IMR-90 (cell line): ENCODE results near the gene HSD3B1. TPM values are rescaled to one million over a fixed set of nuclear protein-coding genes. Genes with fewer than 3 reads are reported as not detected.

ENCODE experiments used
- ATAC-seq: fragments of 200-7000 bp; cut with Tn5 transposase; 2 replicates; pipeline ENCODE4 v1.9.1; 2020; ENCODE audit warnings: low read depth, mild to moderate bottlenecking, moderate library complexity
- Bru-seq: library from RNA; stranded (reverse); fragments of 400-500 nt; gene quantifications from one replicate; lab custom pipeline; 2021; lab: Mats Ljungman, UMichigan
- BruChase-seq, 2 experiments: library from RNA; stranded (reverse); fragments of 400-500 nt; gene quantifications; one replicate each; lab custom pipeline; 2021; lab: Mats Ljungman, UMichigan
- BruUV-seq: library from RNA; stranded (reverse); fragments of 400-500 nt; replicated peaks from 2 replicates; lab custom pipeline; 2021; lab: Mats Ljungman, UMichigan
- CTCF ChIA-PET: fragments of 300-600 bp; formaldehyde crosslinking; extraction: SDS; loops from one replicate; lab custom pipeline; 2021; ENCODE audit warnings: antibody characterized with exemption; lab: Yijun Ruan, JAX
- POLR2A ChIA-PET: fragments of 300-600 bp; sonication (Branson Sonifier 250); formaldehyde crosslinking; loops from one replicate; lab custom pipeline; 2022; ENCODE audit warnings: antibody characterized with exemption; ENCODE audit not compliant: unreplicated experiment; lab: Charles Lee
- DNase-seq: peaks from one replicate; pipeline ENCODE4 v3.0.0; 2013
- H2AFZ ChIP-seq: replicated peaks from 2 replicates; pipeline ENCODE3; 2013; ENCODE audit warnings: low read length, mild to moderate bottlenecking; ENCODE audit not compliant: poor library complexity
- H2AK5ac ChIP-seq: 2 replicates; pipeline ENCODE4 v1.6.1; 2013; ENCODE audit warnings: low read depth, low read length, inconsistent platforms
- H2AK9ac ChIP-seq: replicated peaks from 2 replicates; pipeline ENCODE3; 2013; ENCODE audit warnings: mild to moderate bottlenecking, low read depth, low read length, moderate library complexity; ENCODE audit not compliant: poor library complexity
- H2BK120ac ChIP-seq: 2 replicates; pipeline ENCODE4 v1.6.1; 2013; ENCODE audit warnings: low read depth, low read length, inconsistent platforms
- H2BK15ac ChIP-seq: 3 replicates; pipeline ENCODE4 v1.6.1; 2013; ENCODE audit warnings: low read depth, low read length, inconsistent platforms
- H2BK20ac ChIP-seq: 2 replicates; pipeline ENCODE4 v1.6.1; 2013; ENCODE audit warnings: low read depth, mild to moderate bottlenecking, inconsistent platforms, low read length, moderate library complexity
- H2BK5ac ChIP-seq: 2 replicates; pipeline ENCODE4 v1.6.1; 2013; ENCODE audit warnings: mild to moderate bottlenecking, low read depth, low read length, inconsistent platforms; ENCODE audit not compliant: poor library complexity, severe bottlenecking
- H3K14ac ChIP-seq: replicated peaks from 2 replicates; pipeline ENCODE4 v1.6.1; 2013; ENCODE audit warnings: low read depth, low read length, inconsistent platforms
- H3K18ac ChIP-seq: 2 replicates; pipeline ENCODE4 v1.6.1; 2013; ENCODE audit warnings: low read depth, low read length, control low read depth
- H3K23ac ChIP-seq: 2 replicates; pipeline ENCODE4 v1.6.1; 2013; ENCODE audit warnings: low read depth, low read length, inconsistent platforms
- H3K27ac ChIP-seq: 2 replicates; pipeline ENCODE4 v1.5.1; 2013; ENCODE audit warnings: mild to moderate bottlenecking, control low read depth, low read length; ENCODE audit not compliant: insufficient read depth
- H3K27me3 ChIP-seq: 2 replicates; pipeline ENCODE4 v1.6.1; 2013; ENCODE audit warnings: low read length; ENCODE audit not compliant: control insufficient read depth, insufficient read depth
- H3K36me3 ChIP-seq: 2 replicates; pipeline ENCODE4 v1.6.1; 2013; ENCODE audit warnings: low read length, mixed read lengths; ENCODE audit not compliant: control insufficient read depth, insufficient read depth
- H3K4ac ChIP-seq: 2 replicates; pipeline ENCODE4 v1.6.1; 2013; ENCODE audit warnings: low read depth, low read length, inconsistent platforms
- H3K4me1 ChIP-seq: 2 replicates; pipeline ENCODE4 v1.6.1; 2013; ENCODE audit warnings: low read length, mixed read lengths; ENCODE audit not compliant: control insufficient read depth, insufficient read depth
- H3K4me2 ChIP-seq: 2 replicates; pipeline ENCODE4 v1.6.1; 2013; ENCODE audit warnings: low read depth, mild to moderate bottlenecking, control low read depth, low read length, moderate library complexity
- H3K4me3 ChIP-seq: 2 replicates; pipeline ENCODE4 v1.5.1; 2013; ENCODE audit warnings: low read depth, mild to moderate bottlenecking, control low read depth, low read length, moderate library complexity; ENCODE audit not compliant: insufficient read depth
- H3K56ac ChIP-seq: 2 replicates; pipeline ENCODE4 v1.6.1; 2013; ENCODE audit warnings: low read length, inconsistent platforms; ENCODE audit not compliant: insufficient read depth; ENCODE audit errors: extremely low read depth
- H3K79me1 ChIP-seq, 2 experiments: 2 replicates each; pipeline ENCODE4 v1.6.1; 2013; ENCODE audit warnings: low read length in 2 of 2, inconsistent platforms in 1 of 2, low read depth in 1 of 2
- H3K9ac ChIP-seq: 2 replicates; pipeline ENCODE4 v1.6.1; 2013; ENCODE audit warnings: low read depth, low read length, control low read depth
- H3K9me1 ChIP-seq: 2 replicates; pipeline ENCODE4 v1.6.1; 2013; ENCODE audit warnings: low read length, inconsistent platforms; ENCODE audit not compliant: insufficient read depth
- H3K9me3 ChIP-seq: 2 replicates; pipeline ENCODE4 v1.6.1; 2013; ENCODE audit warnings: low read length; ENCODE audit not compliant: control insufficient read depth, insufficient read depth
- H4K20me1 ChIP-seq: 2 replicates; pipeline ENCODE4 v1.6.1; 2013; ENCODE audit warnings: low read length, inconsistent platforms; ENCODE audit not compliant: insufficient read depth
- H4K5ac ChIP-seq: 2 replicates; pipeline ENCODE4 v1.6.1; 2013; ENCODE audit warnings: mild to moderate bottlenecking, low read depth, low read length, control low read depth
- H4K8ac ChIP-seq, 2 experiments: 2 replicates each; pipeline ENCODE4 v1.6.1; 2013; ENCODE audit warnings: low read depth in 2 of 2, low read length in 2 of 2, control low read depth in 1 of 2, inconsistent platforms in 1 of 2
- H4K91ac ChIP-seq: 2 replicates; pipeline ENCODE4 v1.6.1; 2013; ENCODE audit warnings: low read depth, low read length, inconsistent platforms; ENCODE audit not compliant: insufficient read depth
- BHLHE40 ChIP-seq: fragments of 150-350 bp; IDR thresholded peaks from 2 replicates; pipeline ENCODE4 v1.6.1; 2016; ENCODE audit warnings: mild to moderate bottlenecking, low read depth, low read length
- ELK1 ChIP-seq: fragments of 150-350 bp; IDR thresholded peaks from 2 replicates; pipeline ENCODE4 v1.6.1; 2016; ENCODE audit warnings: low read depth, mild to moderate bottlenecking, low read length, moderate library complexity, borderline replicate concordance
- MAFK ChIP-seq: IDR thresholded peaks from 2 replicates; pipeline ENCODE4 v1.6.1; 2012; ENCODE audit warnings: low read depth, low read length, improper control_type of control experiment
- WGBS, 2 experiments: methylation state at CpG; one replicate each; pipeline versions ENCODE4 v1.1.5 to v1.1.7; 2013; ENCODE audit warnings: missing lambda C conversion rate in 2 of 2; ENCODE audit not compliant: insufficient read length in 1 of 2; ENCODE audit errors: extremely low coverage in 2 of 2; 5-methylcytosine and 5-hydroxymethylcytosine counted together
- dilution Hi-C: fragments of 300-500 bp; cut with HindIII; formaldehyde crosslinking; loops from one replicate; pipeline ENCODE4 v1.14.3; 2018; ENCODE audit warnings: low sequenced_read_pairs; ENCODE audit not compliant: unreplicated experiment
- in situ Hi-C: fragments of 300-500 bp; cut with MboI; formaldehyde crosslinking; loops from 3 replicates; pipeline ENCODE4 v1.14.3; 2019; ENCODE audit warnings: low sequenced_read_pairs, inconsistent platforms, mixed read lengths
- intact Hi-C: fragments of 100-400 bp; cut with micrococcal nuclease; formaldehyde crosslinking; loops from 2 replicates; pipeline ENCODE4 v1.10.0; 2022
- long read RNA-seq: library from polyadenylated mRNA; unstranded; transcript quantifications from one replicate; pipeline ENCODE4 v2.0.0, GENCODE V29; 2021; ENCODE audit not compliant: unreplicated experiment
- polyA plus RNA-seq, 3 experiments: library from polyadenylated mRNA; depleted of rRNA; stranded (reverse); fragments of >200 nt; gene quantifications; 2 replicates each; pipeline ENCODE4 v1.2.3, GENCODE V29; 2012; ENCODE audit warnings: low replicate concordance in 1 of 3
- total RNA-seq: library from RNA; depleted of rRNA; stranded (reverse); fragments of >200 nt; gene quantifications from 2 replicates; pipeline ENCODE4 v1.2.3, GENCODE V29; 2012; rRNA removed

Gene HSD3B1
- total RNA-seq (not detected in 2 replicates), polyA plus RNA-seq (2012; rRNA removed) (not detected in 2 replicates), Bru-seq, nascent RNA (not detected), BruChase-seq, experiment 1, labeled RNA remaining after a 6-hour chase (not detected), BruChase-seq, experiment 2, labeled RNA remaining after a 2-hour chase (not detected)
- not detected in 2 replicates for polyA plus RNA-seq (2012; cell fraction: cytosol; rRNA removed)
- polyA plus RNA-seq (2012; cell fraction: nucleus; rRNA removed; ENCODE audit: low replicate concordance) = not detected in 2 replicates
- long read RNA-seq = 0 reads

- no peak for DNase-seq
- Histone ChIP-seq H3K9ac (no peak within 1 kb of the TSS), H3K23ac (no peak within 1 kb of the TSS), H4K91ac (no peak within 1 kb of the TSS), H3K4ac (no peak within 1 kb of the TSS), H3K36me3 (no peaks in the 10 kb centered on the region), H3K18ac (no peak within 1 kb of the TSS), H2AFZ (no peak within 1 kb of the TSS), H4K5ac (no peak within 1 kb of the TSS), H2BK20ac (no peak within 1 kb of the TSS), H3K27ac (no peak within 1 kb of the TSS), H3K14ac (no peak within 1 kb of the TSS), H2AK9ac (no peak within 1 kb of the TSS), H4K20me1 (no peaks in the 10 kb centered on the region), H3K4me2 (no peak within 1 kb of the TSS), H3K56ac (no peak within 1 kb of the TSS), H3K9me3 (no peaks in the 10 kb centered on the region), H2AK5ac (no peak within 1 kb of the TSS), H2BK5ac (no peak within 1 kb of the TSS), H2BK15ac (no peak within 1 kb of the TSS), H3K4me3 (no peak within 1 kb of the TSS), H3K27me3 (no peaks in the 10 kb centered on the region), H4K8ac (no peak within 1 kb of the TSS), H3K9me1 (no peaks in the 10 kb centered on the region), H3K4me1 (no peaks in the 10 kb centered on the region), H3K79me1 (no peaks in the 10 kb centered on the region), H2BK120ac (no peak within 1 kb of the TSS)
- WGBS, 2 experiments = no CpG with 5 or more reads among the region's 1 CpG
- POLR2A ChIA-PET = no interaction called here
- no peak for TF ChIP-seq BHLHE40
- TF ChIP-seq ELK1 = no peak
- TF ChIP-seq MAFK = no peak
- ATAC-seq = no peak
- BruUV-seq = no TSS peak
- intact Hi-C loops = no loop called here
- in situ Hi-C loops = no loop called here
- CTCF ChIA-PET = no interaction called here
- dilution Hi-C loops = no loop called here
Measured at GRCh38 chr1:119506941-119507340, at the start of gene HSD3B1. Gene HSD3B1 (plus strand): TSS chr1:119507210. CDS start chr1:119507477, 267 bp downstream.
